HepG2 (cell line): ENCODE measurements around the gene PRKCI. TPM values are rescaled to one million over a fixed set of nuclear protein-coding genes. Genes with fewer than 3 reads are reported as not detected.
A peak's percentile ranks its signal among the peaks of the same experiment; 100 is the strongest.

Source experiments
- ATF4 ChIP-seq, 2 experiments: fragments of 450-650 bp in 1 of 2; sonication (generic) in 1 of 2; formaldehyde crosslinking; IDR thresholded peaks; 2 replicates each; pipeline versions ENCODE4 v1.5.0 to v1.8.0; 2020 to 2022; ENCODE audit warnings: mild to moderate bottlenecking in 1 of 2, missing genetic modification reagents in 1 of 2
- ATRX ChIP-seq: sonication (generic); formaldehyde crosslinking; IDR thresholded peaks from 2 replicates; pipeline ENCODE4 v1.4.0; 2020; ENCODE audit warnings: missing genetic modification reagents, borderline replicate concordance
- ETV5 ChIP-seq: IDR thresholded peaks from 2 replicates; pipeline ENCODE4 v1.6.1; 2018; ENCODE audit warnings: missing biosample characterization, missing genetic modification reagents, inconsistent platforms, borderline replicate concordance
- KLF12 ChIP-seq: sonication (generic); formaldehyde crosslinking; IDR thresholded peaks from 2 replicates; pipeline ENCODE4 v1.4.0; 2020; ENCODE audit warnings: missing genetic modification reagents, borderline replicate concordance
- MXD4 ChIP-seq: IDR thresholded peaks from 2 replicates; pipeline ENCODE4 v1.6.1; 2016; ENCODE audit warnings: mild to moderate bottlenecking, missing biosample characterization, missing genetic modification reagents
- POLR2A ChIP-seq, 2 experiments: IDR thresholded peaks; 2 replicates each; pipeline ENCODE4 v1.6.1; 2011; ENCODE audit warnings: low read depth in 2 of 2, low read length in 2 of 2, mild to moderate bottlenecking in 1 of 2, moderate library complexity in 1 of 2; ENCODE audit not compliant: insufficient read depth in 1 of 2
- RXRB ChIP-seq: IDR thresholded peaks from 2 replicates; pipeline ENCODE4 v1.6.1; 2016; ENCODE audit warnings: borderline replicate concordance, missing genetic modification reagents, missing compliant biosample characterization
- TAF1 ChIP-seq: sonication (generic); formaldehyde crosslinking; IDR thresholded peaks from 2 replicates; pipeline ENCODE4 v1.4.0; 2020; ENCODE audit warnings: missing genetic modification reagents
- TFE3 ChIP-seq: IDR thresholded peaks from 2 replicates; pipeline ENCODE4 v1.6.1; 2016
- THYN1 ChIP-seq: sonication (generic); formaldehyde crosslinking; IDR thresholded peaks from 2 replicates; pipeline ENCODE4 v1.8.1; 2023; ENCODE audit warnings: low read depth, mild to moderate bottlenecking, moderate library complexity, missing genetic modification reagents, borderline replicate concordance
- ZBTB10 ChIP-seq: sonication (generic); formaldehyde crosslinking; IDR thresholded peaks from 2 replicates; pipeline ENCODE4 v1.4.0; 2020; ENCODE audit warnings: missing genetic modification reagents, borderline replicate concordance
- ZBTB20 ChIP-seq: sonication (generic); formaldehyde crosslinking; IDR thresholded peaks from 2 replicates; pipeline ENCODE4 v1.8.1; 2023; ENCODE audit warnings: missing genetic modification reagents, low read depth, mild to moderate bottlenecking, borderline replicate concordance
- ZFX ChIP-seq: sonication (generic); formaldehyde crosslinking; IDR thresholded peaks from 2 replicates; pipeline ENCODE4 v1.4.0; 2020; ENCODE audit warnings: mild to moderate bottlenecking, low read depth, missing genetic modification reagents, moderate library complexity
- ZNF276 ChIP-seq: sonication (generic); formaldehyde crosslinking; IDR thresholded peaks from 2 replicates; pipeline ENCODE4 v1.4.0; 2020; ENCODE audit warnings: mild to moderate bottlenecking, low read depth, missing genetic modification reagents
- ZNF441 ChIP-seq: sonication (generic); formaldehyde crosslinking; IDR thresholded peaks from 2 replicates; pipeline ENCODE4 v1.7.0; 2021; ENCODE audit warnings: missing genetic modification reagents, borderline replicate concordance
- ZNF546 ChIP-seq: sonication (generic); formaldehyde crosslinking; conservative IDR thresholded peaks from 2 replicates; pipeline ENCODE4 v1.8.1; 2023; ENCODE audit warnings: mild to moderate bottlenecking, missing genetic modification reagents
- ZNF576 ChIP-seq: sonication (generic); formaldehyde crosslinking; IDR thresholded peaks from 2 replicates; pipeline ENCODE4 v1.4.0; 2020; ENCODE audit warnings: mild to moderate bottlenecking, missing genetic modification reagents
- ZNF605 ChIP-seq: sonication (generic); formaldehyde crosslinking; IDR thresholded peaks from 2 replicates; pipeline ENCODE4 v1.8.0; 2022; ENCODE audit warnings: mild to moderate bottlenecking, missing genetic modification reagents
- ZNF761 ChIP-seq: sonication (generic); formaldehyde crosslinking; conservative IDR thresholded peaks from 2 replicates; pipeline ENCODE4 v1.4.0; 2020; ENCODE audit warnings: mild to moderate bottlenecking, missing genetic modification reagents
- polyA plus RNA-seq, 8 experiments: library from polyadenylated mRNA; depleted of rRNA in 3 of 8; stranded (reverse) in 7 of 8; unstranded in 1 of 8; fragments of >200 nt; fragmentation: Illumina TruSeq in 4 of 8; extraction: Trizol in 4 of 8; gene quantifications; 2 replicates each; pipeline versions ENCODE4 v1.2.1 to v1.2.3, GENCODE V29; 2011 to 2016; ENCODE audit warnings: low read depth in 4 of 8, missing spikeins in 1 of 8, mixed read lengths in 1 of 8; ENCODE audit not compliant: insufficient read depth in 1 of 8
- total RNA-seq, 5 experiments: library from RNA; depleted of rRNA; stranded (reverse); fragments of >200 nt; fragmentation: Illumina TruSeq; extraction: Trizol; gene quantifications; 2 replicates each; pipeline ENCODE4 v1.2.3, GENCODE V29; 2016; ENCODE audit warnings: low read depth in 1 of 5

The PRKCI gene
- total and polyA plus RNA-seq, 2 of the 13 experiments (the other 11 are each of a cell fraction or from before 2014, with no cell fraction given): 17.2 to 30.4 TPM

- TF ChIP-seq ZFX (CRISPR knock-in tag) (peak; percentile 84), MXD4 (CRISPR knock-in tag) (no peak), ZNF276 (CRISPR knock-in tag) (no peak), ZBTB10 (CRISPR knock-in tag) (no peak), THYN1 (CRISPR knock-in tag) (0 out of 2 replicates have a peak, but pooled peaks have one; percentile 52), ZNF441 (peak; percentile 33; the same call in 1 of the 2 replicates), ZNF546 (CRISPR knock-in tag) (no peak), ZBTB20 (CRISPR knock-in tag) (peak; percentile 50; the same call in 1 of the 2 replicates), TFE3 (0 out of 2 replicates have a peak, but pooled peaks have one; percentile 10), ZNF576 (no peak), TAF1 (CRISPR knock-in tag) (peak; percentile 58; the same call in 1 of the 2 replicates), ATRX (no peak), ATF4 (CRISPR knock-in tag; IDR thresholded peaks at IDR 0.05) (no peak), POLR2A (IDR thresholded peaks at IDR 0.05; ENCODE audit: insufficient read depth in 1 of 2, low read depth in 2 of 2, low read length in 2 of 2) (peak in 1 of 2 experiments; percentile 72; a peak in 2 of 4 replicates), ETV5 (CRISPR knock-in tag) (peak; percentile 45; the same call in 1 of the 2 replicates), ZNF605 (no peak), KLF12 (CRISPR knock-in tag) (peak; percentile 26; the same call in 1 of the 2 replicates), ZNF761 (CRISPR knock-in tag) (no peak), RXRB (CRISPR knock-in tag) (peak; percentile 44; the same call in 1 of the 2 replicates)
Observed at GRCh38 chr3:170221924-170222646, at the start of gene PRKCI (continued).
